Mesenteric fat pad (tissue), 1 donor: ENCODE measurements around the gene C1orf159. TPM values are rescaled to one million over a fixed set of nuclear protein-coding genes. Genes with fewer than 3 reads are reported as not detected.
A peak's percentile ranks its signal among the peaks of the same experiment; 100 is the strongest.
"Not testable (repeated sequence)": the region's sequence is repeated elsewhere in the genome, so short reads cannot be mapped to it uniquely, and the experiment has no call there.

Experiments used
- DNase-seq: peaks from one replicate; pipeline ENCODE4 v3.0.0-alpha.2; 2020; ENCODE audit warnings: low spot score
- total RNA-seq: library from RNA; stranded (reverse); fragmentation: NEBNext Ultra II Directional; extraction: Animal tissue kit (Norgen Biotek cat#: 25700); gene quantifications from one replicate; pipeline ENCODE4 v1.2.1, GENCODE V29; 2021
- donor health status: DM: yes; HTN: yes; CAD: no.

C1orf159 gene
- total RNA-seq, 1 donor from 2014 or later = 9.0 TPM

DNA sequence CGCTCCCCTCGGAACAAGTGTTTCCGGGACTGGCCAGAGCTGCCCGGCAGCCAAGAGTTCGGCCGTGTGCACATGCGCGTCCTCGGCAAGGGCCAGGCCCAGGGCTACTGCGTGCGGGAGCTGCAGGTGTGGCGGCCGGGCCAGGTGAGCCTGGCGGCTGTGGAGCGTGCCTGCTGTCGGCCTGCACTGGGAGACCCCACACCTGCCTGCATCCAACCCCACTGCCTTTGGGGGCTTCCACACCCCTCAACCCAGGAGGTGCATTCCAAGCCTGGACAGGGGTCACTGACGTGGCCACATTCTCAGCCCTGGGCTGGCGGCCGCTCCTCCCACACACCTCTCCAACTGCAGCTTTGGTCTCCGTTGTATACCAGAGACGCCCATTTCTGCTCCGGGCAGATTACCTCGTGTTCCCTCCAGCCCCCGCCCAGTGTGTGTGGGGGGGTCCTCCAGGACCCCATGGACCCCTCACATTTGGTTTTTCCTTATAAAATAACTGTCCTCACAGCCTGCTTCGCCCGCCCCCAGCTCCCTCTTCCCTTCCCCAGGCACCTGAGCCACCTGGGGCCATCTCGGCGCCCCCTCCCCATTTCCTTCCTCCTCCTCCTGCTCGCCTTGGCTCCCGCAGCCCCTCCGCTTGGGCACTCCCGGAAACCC is 47.9 kb downstream of the C1orf159 start:
- no peak for DNase-seq

DNA sequence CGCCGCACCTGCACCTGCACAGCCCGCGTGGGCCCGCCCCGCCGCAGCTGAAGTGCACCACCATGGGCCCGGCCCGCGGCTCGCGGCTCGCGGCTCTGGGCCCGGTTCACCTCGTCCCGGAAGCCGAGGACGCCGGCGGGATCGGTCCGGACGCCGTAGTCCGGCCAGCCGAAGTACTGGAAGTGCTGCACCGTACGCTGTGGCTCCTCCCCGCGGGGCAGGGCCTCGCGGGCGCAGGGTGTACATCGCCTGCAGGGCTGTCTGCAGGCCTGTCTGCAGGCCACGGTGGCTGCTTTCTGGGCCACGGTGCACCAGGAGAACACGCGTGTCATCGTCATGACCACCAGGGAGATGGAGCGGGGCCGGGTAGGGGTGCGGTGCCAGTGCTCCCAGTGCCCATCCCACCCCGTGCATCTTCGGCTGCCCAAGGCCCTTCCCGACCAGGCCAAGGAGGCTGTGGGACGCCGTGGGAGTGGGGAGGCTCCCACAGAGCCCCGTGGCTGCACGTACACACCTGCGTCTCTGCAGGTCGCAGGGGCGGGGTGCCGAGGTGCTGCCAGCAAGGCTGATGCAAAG is 48.5 kb downstream of the C1orf159 start:
- no peak for DNase-seq

- DNase-seq = no peak
Measured at GRCh38 chr1:1066403-1067283, 49.2 kb downstream of the C1orf159 start.

DNA sequence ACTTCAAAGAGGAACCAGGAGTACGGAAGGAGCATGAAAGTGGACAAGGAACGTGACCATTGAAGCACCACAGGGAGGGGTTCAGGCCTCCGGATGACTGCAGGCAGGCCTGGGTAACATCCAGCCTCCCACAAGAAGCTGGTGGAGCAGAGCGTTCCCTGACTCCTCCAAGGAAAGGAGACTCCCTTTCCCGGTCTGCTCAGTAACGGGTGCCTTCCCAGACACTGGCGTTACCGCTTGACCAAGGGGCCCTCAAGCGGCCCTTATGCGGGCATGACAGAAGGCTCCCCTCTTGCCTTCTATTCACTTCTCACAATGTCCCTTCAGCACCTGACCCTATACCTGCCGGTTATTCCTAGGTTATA is 50.0 kb downstream of the C1orf159 start:
- not testable (repeated sequence) for DNase-seq

DNA sequence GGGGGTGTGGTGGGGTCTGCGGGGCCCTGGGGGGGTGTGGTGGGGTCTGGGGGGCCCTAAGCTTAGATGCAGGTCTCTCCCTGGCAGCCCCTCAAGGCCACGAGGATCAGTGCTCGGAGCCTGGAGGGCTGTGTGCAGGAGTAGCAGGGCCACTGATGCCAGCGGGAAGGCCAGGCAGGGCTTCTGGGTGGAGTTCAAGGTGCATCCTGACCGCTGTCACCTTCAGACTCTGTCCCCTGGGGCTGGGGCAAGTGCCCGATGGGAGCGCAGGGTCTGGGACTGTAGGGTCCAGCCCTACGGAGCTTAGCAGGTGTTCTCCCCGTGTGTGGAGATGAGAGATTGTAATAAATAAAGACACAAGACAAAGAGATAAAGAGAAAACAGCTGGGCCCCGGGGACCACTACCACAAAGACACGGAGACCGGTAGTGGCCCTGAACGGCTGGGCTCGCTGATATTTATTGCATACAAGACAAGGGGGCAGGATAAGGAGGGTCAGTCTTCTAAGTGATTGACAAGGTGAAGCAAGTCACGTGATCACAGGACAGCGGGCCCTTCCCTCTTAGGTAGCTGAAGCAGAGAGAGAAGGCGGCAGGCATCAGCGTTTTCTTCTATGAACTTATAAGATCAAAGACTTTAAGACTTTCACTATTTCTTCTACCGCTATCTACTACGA is 50.5 kb downstream of the C1orf159 start:
- DNase-seq = no peak

DNA sequence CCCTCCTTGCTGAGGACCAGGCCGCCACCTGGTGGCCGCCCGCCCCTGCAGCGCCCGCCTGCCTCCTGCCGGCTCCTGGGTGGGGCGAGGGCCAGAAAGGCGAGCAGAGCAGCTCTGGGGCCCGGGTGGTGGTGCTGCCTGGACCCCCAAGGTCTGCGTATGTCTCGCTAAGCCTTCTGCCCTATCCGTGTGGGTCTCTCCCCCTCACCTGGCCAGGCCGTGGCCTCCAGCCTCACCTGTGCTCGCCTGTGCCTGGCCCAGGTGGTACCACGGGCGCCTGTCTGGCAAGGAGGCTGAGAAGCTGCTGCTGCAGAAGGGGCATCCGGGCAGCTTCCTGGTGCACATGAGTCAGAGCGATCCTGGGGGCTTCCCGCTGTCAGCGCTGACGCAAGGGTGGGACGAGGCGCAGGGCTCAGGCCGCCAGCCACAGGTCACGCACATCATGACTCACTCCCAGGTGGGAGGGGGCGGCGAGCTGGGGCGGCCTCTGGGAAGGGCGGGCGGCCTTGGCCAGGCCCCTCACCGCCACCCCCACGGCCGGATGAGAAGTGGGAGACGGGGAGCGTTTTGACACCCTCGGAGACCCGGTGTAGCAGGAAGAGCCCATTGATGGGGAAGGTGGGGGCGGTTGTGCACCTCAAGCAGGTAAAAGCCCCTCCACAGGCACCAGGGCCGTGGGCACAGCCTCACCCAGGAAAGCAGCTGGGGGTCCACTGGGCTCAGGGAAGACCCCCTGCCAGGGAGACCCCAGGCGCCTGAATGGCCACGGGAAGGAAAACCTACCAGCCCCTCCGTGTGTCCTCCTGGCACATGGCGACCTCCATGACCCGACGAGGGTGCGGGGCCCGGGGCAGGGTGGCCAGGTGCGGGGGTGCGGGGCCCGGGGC is 51.7 kb downstream of the C1orf159 start:
- DNase-seq = no peak

- no peak for DNase-seq
Measured at GRCh38 chr1:1063261-1063944, 52.5 kb downstream of the C1orf159 start.

DNA sequence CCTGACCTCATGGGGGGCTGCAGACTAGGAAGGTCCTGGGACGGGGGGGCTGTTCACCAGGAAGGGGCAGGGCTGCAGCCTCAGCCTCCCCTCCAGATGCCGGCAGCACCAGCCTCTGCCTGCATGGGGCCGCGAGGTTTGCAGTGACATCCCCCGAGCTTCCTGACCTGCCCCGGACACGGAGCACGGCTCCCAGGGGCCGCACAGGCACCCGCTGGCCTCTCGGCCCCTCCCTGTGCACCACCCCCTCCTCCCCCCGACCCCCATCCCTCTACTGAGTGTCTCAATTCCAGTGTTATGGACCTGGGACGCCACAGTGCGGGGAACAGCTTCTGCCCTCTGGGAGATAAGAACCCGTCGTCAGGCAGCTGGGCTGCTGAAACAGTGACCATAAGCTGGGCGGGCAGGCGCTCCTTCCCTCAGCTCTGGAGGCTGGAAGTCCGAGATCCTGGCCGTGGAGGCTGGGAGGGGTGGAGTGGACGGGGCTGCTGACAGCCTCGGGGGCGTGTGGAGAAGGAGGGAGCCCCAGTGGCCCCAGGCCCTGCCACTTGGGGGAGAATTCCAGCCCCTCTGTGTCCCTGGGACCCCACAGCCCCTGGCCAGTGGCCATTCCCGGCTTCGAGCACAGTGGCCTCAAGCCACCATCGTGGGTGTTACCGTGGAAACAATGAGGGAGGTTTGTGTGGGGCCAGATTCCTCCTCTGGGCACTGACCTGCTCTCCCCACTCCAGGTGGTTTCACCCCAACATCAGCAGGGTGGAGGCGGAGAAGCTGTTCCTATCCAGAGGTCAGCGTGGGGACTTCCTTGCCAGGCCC is 53.3 kb downstream of the C1orf159 start:
- DNase-seq = no peak

GRCh38 chr1:1061682-1062345 is 54.1 kb downstream of the C1orf159 start:
- no peak for DNase-seq

- no peak for DNase-seq
Measured at GRCh38 chr1:1060281-1061000, 55.4 kb downstream of the C1orf159 start.

DNA sequence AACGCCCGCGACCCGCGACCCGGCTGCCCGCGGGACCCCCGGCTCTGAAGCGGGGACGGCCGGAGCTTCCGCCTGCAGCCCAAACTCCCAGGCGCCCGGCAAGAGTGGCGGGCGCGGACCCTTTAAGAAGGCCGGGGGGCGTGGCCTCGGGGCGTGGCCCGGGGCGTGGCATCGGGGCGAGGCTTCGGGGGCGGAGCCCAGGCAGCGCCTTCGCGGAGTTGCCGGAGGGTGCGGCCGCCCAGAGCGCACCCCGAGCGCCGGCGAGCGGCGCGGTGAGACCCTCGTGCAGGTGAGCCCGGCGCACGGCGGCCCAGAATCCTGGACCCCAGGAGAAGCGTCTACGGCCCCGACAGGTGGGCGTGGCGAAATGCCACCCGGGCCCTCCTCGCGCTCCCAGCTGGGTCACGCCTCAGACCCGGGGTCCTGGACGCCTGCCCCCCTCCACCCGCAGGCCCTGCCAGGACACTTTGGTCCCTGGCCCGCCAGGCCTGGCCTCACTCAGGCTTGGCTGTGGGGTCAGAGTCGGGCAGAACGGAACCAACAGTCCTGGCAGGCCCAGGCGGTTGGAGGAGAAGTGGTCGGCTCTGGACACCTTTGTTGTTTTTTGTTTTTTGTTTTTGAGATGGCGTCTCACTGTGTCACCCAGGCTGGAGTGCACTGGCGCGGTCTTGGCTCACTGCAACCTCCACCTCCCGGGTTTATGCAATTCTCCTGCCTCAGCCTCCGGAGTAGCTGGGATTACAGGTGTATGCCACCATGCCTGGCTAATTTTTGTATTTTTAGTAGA is 56.2 kb downstream of the C1orf159 start:
- peak; percentile 94 for DNase-seq

GRCh38 chr1:1058921-1059493 is 56.9 kb downstream of the C1orf159 start:
- no peak for DNase-seq

DNA sequence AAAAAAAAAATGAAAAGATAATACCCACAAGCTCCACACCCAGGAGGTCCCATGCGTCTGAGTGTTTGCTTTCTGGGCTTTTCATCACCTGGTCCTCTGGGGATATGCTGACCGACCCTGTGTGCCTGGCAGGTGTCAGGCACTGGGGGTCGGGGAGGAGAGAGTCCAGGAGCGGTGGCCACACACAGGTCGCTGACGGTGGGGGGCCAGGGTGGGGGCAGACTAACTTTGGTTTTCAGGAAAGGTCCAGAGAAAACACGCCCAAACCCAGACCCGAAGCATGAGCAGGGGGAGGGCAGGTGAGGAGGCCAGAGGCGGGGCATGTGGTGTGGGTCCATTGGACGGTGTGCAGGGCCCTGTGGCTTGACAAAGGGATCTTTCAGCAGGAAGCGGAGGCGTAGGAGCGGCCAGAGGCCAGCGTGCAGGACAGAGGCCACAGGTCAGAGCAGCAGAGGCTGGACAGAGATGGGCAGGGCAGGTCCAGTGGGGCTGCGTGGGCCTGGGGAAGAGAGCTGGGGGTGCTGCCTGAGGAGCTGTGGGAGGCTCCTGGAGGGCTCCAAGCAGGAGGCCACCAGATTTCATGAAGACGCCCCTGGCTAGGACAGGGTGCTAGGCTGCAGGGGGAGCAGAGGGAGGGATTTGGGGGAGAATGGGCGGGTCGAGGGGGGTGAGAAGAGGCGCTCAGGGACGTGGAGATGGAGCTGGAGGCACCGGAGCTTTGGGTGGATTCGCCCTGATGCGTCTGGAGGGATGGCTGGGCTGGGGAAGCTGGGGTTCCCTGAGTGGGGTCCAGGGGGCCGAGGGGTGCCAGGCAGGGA is 57.6 kb downstream of the C1orf159 start:
- DNase-seq = no peak

- DNase-seq = not testable (repeated sequence)
Measured at GRCh38 chr1:1057769-1058087, 58.2 kb downstream of the C1orf159 start.

- DNase-seq = no peak
Measured at GRCh38 chr1:1055841-1056736, 59.8 kb downstream of the C1orf159 start.
